LHCN-M2 (cell line): ENCODE results near the gene ODF2. TPM values are rescaled to one million over a fixed set of nuclear protein-coding genes. Genes with fewer than 3 reads are reported as not detected.
"Not testable (repeated sequence)": the region's sequence is repeated elsewhere in the genome, so short reads cannot be mapped to it uniquely, and the experiment has no call there.

Source experiments
- DNase-seq: peaks from one replicate; pipeline ENCODE4 v3.0.0-alpha.2; 2012; ENCODE audit warnings: low read depth
- total RNA-seq: library from RNA; depleted of rRNA; stranded (reverse); fragments of >200 nt; gene quantifications from 2 replicates; pipeline ENCODE4 v1.2.3, GENCODE V29; 2014

ODF2 gene
- total RNA-seq, 1 experiment from 2014 or later = 55.2 TPM

DNA sequence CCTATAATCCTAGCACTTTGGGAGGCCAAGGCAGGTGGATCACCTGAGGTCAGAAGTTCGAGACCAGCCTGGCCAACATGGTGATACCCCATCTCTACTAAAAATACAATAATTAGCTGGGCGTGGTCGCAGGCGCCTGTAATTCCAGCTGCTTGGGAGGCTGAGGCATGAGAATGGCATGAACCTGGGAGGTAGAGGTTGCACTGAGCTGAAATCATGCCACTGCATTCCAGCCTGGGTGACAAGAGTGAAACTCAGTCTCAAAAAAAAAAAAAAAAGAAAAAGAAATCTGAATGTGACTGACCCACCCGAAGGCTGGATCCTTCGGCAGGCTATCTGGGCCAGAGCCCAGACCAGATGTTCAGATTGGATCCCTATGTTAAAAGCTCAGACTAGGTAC, 32.5 kb upstream of the ODF2 start:
- not testable (repeated sequence) for DNase-seq

DNA sequence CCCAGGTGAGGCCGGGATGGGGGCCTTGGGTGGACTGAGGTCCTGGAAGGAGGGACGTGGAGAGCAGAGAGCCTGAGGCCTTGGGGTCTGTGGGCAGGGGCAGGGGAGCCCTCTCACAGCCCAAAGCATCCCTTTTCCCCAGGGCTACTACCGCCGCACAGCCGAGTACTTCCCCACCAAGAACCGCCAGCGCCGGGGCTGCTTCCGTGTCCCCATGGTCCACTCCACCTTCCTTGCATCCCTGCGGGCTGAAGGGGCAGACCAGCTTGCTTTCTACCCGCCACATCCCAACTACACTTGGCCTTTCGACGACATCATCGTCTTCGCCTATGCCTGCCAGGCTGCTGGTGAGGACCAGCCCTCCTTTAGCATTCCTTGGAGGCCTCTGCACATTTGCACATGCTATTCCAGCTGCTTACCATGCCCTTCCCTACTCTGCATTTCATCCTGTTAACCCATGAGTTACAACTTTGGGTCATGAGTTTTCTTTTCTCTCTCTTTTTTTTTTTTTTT, 31.5 kb upstream of the ODF2 start:
- no peak for DNase-seq

DNA sequence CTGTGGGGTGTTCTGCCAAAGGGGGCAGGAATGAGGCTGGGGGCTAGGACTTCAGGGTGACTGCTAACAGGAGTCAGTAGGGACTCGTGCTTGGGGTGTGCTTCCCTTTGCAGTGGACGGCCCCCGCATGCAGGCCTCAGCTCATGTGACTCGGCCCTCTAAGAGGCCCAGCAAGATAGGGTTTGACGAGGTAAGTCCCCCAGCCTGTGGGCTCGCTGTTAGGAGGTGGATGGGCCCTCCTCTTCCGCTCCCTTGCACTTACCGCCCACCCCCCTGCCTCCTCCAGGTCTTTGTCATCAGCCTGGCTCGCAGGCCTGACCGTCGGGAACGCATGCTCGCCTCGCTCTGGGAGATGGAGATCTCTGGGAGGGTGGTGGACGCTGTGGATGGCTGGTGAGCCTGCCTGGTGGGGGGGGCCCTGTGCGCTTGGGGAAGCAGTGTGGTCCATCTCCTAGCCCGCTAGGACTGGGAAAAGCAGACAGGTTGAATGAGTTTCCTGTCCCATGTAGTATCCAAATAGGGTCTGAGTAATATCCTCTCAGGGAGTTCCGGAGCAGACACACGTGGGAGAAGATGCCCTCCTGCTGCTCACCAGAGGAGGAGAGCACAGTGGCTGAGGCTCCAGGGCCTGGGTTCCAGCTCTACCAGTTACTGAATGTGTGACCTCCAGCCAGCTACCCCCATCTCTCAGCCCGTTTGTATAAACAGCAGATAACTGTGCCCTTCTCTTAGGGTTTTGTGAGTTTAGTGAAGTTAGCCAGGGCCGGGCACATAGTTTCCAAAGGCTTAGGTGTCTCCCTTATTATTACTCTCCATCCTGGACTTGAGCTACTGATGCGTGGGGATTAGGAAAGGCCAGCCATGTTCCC, 26.9 kb upstream of the ODF2 start:
- no peak for DNase-seq

DNA sequence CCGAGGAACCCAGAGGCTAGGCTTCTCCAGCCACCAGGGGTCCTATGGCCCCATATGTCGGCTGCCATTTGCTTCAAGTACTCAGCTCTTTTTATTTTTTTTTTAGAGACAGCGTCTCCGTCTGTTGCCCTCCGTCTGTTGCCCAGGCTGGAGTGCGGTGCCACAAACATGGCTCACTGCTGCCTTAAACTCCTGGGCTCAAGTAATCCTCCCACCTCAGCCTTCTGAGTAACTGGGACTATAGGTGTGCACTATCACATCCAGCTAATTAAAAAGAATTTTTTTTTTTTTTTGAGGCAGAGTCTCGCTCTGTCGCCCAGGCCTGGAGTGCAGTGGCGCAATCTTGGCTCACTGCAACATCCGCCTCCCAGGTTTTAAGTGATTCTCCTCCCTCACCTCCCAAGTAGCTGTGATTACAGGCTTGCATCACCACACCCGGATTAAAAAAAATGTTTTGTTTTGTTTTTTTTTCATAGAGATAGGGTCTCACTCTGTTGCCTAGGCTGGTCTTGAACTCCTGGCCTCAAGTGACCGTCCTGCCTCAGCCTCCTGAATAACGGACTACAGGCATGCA, 26.2 kb upstream of the ODF2 start:
- DNase-seq = no peak

DNA sequence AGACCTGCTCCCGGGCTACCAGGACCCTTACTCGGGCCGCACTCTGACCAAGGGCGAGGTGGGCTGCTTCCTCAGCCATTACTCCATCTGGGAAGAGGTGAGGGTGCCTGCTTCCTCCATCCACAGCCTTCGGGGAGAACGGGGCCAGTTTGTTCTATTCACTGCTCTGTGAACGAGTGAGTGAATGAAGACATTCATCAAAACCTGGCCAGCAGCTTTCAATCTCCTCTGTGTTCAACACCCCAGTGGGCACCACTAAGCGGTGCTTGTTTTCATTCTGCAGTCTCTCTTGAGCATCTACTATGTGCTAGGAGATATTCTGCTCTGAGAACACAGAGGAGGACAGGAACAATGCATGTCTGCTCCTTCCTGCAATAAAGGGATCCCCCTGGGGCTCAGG, 24.6 kb upstream of the ODF2 start:
- no peak for DNase-seq

DNA sequence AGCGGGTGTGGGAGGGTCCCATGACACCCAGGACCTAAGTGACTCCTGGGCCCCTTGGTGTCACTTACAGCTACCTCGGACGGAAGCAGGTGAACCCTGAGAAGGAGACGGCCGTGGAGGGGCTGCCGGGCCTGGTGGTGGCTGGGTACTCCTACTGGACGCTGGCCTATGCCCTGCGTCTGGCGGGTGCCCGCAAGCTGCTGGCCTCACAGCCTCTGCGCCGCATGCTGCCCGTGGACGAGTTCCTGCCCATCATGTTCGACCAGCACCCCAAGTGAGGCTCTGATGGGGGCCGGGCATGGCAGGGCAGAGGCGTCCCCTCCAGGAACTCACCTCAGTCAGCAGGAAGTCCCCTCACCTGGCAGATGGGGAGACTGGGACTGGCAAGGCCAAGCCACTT, 21.5 kb upstream of the ODF2 start:
- DNase-seq = no peak

DNA sequence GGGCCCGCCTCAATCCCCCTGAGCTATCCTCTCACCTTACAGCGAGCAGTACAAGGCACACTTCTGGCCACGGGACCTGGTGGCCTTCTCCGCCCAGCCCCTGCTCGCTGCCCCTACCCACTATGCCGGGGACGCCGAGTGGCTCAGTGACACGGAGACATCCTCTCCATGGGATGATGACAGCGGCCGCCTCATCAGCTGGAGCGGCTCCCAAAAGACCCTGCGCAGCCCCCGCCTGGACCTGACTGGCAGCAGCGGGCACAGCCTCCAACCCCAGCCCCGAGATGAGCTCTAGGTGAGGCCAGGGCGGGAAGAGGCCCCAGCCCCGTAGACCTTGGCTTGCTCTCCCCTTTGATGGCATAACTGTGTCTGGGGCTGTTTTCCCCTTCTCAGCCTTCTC, 20.2 kb upstream of the ODF2 start:
- DNase-seq = no peak

DNA sequence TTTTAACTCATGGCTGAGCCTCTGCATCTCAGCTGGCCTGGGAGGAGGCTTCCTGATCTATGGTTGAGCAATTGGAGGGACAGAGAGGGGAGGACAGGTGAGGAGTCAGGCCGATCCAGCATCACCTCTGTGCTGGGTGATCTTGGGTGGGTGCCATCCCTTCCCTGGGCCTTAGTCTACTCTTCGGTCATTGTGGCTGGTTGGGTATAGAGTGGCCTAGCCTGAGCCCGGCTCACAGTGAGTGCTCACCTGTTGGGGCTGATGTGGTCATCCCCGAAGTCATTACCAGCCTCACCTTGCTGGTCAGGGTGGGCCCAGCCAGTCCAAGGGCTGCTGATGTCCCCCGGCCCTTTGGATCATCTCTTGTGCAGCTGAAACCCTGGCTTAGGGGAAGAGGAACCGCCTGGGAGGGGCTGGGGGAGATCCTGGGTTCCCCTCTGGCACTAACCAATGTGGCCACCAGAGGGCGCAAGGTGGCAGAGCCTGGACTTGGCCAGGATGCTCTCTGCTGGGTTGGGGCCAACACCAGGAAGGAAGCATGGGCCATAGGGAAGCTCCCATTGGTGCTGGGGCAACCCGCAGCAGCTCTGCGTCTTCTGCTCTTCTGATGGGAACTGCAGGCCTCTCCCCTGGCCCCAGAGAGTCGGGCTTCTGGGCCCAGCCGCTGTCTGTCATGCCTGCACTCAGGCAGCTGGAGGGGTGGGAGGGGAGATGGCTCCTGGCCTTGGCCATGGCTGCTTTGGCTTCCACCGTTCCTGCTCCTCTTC, 17.3 kb upstream of the ODF2 start:
- DNase-seq = peak; percentile 63

DNA sequence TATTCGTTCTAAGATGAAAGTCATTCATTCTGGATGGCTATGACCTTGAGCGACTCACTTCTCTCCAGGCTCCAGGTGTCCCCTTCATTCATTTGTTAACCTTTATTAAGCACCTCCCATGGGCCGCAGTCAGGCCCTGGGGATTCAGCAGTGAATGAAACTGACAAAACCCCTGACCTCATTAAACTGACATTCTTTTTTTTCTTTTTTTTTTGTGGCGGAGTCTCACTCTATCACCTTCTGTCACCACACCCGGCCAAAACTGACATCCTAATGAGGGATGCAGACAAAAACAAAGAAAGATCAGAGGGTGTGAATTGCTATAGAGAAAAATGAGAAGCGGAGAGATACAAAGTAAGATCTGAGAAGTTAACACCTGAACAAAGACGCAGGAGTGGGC, 16.5 kb upstream of the ODF2 start:
- DNase-seq = no peak

DNA sequence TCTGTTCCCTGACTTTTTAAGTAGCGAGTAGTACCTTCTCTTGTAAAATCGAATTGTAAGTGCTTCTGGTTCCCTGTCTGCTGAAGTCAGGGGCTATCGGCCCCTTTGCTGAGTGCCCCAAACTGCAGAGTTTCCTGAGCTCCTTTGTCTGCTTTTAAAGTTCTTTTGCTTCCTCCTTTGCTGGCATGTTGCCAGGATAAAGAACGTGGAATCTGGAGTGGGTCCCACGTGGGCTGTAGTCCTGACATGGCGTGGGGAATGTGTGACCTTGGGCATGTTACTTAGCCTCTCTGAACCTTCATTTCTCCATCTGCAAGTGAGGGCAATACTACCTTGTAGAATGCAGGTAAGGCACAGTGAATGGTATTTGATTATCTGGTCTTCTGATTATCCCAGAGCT, 13.7 kb upstream of the ODF2 start:
- no peak for DNase-seq

DNA sequence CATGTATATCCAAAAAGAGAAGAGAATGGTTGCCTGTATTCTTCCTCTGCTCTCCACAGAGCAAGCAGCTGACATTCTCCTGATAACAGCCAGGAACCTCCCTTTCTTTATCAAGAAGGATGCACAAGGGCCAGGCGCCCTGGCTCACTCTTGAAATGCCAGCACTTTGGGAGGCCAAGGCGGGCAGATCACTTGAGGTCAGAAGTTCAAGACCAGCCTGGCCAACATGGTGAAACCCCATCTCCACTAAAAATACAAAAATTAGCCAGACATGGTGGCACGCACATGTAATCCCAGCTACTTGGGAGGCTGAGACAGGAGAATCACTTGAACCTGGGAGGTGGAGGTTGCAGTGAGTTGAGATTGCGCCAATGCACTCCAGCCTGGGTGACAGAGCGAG, 9.3 kb upstream of the ODF2 start:
- DNase-seq = not testable (repeated sequence)

DNA sequence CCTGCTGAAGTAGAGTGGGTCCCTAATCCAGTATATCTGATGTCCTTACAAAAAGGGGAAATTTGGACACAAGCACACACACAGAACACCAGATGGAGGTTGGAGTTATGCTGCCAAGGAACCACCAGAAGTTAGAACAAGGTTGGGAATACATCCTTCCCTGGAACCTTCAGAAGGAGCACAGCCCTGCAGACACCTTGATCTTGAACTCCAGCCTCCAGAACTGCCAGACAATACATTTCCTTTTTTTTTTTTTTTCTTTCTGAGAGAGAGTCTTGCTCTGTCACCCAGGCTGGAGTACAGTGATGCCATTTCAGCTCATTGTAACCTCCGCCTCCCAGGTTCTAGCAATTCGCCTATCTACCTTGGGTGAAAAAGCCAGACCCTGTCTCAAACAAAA, 7.1 kb upstream of the ODF2 start:
- DNase-seq = no peak

DNA sequence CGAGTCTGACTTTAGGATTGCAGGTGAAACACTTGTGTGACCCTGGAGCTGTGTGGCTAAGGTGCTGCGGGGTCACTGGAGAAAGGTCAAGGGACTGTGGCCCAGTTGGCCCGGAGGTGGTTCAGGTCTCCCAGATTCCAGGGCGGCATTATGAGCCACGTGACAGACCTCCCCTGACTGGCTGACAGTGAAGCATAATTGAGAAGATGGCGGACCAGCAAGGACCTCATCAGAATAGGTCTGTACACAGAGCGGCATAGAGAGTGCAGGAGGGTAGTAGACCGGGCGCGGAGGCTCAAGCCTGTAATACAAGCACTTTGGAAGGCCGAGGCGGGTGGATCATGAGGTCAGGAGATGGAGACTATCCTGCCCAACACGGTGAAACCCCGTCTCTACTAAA, 815 bp upstream of the ODF2 start:
- no peak for DNase-seq

DNA sequence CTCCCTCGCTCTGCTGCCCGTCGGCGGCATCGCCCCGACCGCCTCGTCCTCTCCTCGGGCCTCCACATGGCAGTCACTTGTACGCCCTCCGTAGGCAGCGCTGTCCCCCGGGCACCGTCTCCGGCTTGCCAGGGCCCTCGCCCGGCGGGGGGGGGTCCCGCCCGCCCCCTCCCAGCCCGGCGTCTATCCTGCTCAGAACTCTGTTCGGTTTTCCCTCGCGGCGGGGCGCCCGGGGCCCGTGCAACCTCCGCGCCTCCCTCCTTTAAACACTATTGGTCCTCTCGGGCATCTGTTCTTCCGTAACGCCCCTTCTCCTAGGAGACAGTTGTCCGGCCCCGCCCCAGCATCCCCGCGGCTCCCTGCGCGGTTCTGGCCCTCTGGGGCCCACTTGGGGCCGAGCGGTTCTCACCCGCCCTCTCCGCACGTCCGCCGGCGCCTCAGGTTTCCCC, 831 bp downstream of the ODF2 start:
- DNase-seq = peak; percentile 70

DNA sequence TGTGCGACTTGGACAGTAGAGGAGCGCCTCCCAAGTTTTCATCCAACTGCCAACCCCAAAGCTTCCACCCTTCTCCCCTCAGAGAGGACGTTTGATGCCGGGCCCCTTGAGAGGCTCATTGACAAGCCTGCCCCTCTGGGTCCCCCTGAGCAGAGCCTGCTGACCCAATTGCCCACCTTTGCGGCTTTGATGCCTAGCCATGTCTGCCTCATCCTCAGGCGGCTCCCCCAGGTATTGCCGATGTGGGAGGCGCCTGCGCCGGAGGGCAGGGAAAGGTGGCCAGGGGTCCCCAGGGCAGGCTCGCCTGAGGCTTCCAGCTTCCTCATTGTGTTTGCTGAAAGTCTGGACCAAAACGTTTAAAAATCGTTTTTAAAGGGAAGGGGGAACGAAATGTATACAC, 1.4 kb downstream of the ODF2 start:
- DNase-seq = no peak

DNA sequence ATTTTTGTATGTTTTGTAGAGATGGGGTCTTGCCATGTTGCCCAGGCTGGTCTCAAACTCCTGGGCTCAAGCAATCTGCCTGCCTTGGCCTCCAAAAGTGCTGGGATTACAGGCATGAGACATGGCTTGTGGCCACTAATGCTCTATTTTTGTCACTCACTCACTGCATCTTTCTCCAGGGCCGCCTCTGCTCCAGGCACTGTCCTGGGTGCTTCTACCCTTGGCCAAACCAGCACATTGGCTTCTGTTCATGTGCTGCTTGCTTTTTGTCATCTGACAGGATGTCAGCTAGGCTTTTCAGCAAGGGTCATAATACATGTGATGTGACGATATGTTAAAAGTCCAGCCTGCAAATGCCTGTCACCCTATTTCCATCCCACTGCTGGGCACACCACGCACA, 3.2 kb downstream of the ODF2 start:
- no peak for DNase-seq

DNA sequence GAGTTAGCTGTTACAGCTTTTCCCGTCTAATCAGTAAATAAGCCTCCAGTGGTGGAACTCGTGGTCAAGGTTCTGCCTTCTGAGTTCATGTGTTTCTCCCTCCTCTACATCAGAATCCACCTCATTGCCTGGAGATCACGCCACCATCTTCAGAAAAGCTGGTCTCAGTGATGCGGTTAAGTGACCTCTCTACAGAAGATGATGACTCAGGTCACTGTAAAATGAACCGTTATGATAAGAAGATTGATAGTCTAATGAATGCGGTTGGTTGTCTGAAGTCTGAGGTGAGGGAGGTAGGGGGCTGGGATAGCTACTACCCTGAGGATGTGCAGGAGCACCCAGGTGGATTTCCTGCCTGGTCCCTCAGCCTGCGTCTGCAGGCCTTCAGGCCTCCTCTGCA, 13.3 kb downstream of the ODF2 start:
- no peak for DNase-seq

DNA sequence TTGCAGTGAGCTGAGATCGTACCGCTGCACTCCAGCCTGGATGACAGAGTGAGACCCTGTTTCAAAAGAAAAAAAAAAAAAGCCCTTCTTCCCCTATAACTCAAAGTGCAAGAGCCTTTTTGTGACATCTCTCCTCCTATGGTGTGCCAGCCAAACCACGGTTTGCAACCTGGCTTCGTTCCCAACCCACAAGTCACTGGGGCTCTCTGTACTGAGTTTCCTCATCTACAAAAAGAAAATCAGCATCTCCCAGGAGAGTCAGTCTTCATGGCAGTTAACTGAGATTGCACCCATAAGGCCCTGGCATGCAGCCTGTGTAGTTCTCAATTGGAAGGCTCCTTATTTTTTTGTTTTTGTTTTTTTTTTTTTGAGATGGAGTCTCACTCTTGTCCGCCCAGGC, 14.8 kb downstream of the ODF2 start:
- DNase-seq = peak; percentile 69

DNA sequence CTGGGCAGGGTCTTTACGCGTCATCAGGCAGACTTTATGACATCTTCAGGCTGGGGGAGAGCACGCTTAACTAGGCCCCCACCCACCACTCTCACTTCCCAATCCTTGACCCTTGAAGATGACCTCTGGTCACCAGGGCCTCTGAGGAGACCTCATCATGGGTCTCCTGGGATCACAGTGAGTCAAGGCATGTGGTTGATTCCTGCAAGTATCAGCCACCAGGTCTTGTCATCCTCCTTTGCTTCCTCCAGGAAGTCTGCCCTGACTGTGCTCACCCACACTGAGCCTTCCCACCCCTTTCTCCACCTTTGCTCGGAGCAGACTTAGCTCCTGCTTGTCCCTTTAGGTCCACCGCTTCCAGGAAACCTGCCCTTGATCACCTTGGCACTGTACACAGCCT, 17.3 kb downstream of the ODF2 start:
- peak; percentile 34 for DNase-seq

DNA sequence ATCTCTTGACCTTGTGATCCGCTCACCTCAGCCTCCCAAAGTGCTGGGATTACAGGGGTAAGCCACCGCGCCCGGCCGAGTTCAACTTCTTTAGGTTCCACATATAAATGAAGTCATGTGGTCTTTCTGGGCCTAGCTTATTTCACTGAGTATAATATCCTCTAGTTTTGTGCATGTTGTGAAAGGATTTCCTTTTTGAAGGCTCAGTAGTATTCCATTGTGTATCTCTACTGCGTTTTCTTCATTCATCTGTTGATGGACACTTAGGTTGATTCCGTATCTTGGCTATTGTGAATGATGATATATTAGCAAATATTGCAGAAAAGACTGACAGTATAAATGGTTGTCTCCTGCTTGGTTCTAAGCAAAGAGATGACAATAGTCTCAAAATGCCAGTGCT, 20.1 kb downstream of the ODF2 start:
- DNase-seq = no peak

DNA sequence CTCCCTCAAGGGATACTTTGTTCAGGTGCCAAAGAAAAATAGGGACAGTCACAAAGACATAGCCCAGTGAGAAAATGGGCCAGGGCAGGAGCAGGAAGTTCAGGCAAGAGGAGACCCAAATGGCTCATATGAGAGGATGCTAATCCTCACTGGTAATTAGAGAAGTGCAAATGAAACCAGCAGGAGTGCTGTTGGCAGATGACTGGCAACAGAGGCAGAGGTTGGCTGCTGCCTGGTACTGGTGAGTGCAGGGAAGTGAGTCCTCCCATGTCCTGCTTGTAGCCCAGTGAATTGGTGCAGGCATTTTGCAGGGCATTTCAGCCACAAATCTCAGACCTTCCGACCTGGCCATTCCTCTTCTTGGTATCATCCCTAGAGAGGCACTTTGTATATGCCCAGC, 23.5 kb downstream of the ODF2 start:
- no peak for DNase-seq

DNA sequence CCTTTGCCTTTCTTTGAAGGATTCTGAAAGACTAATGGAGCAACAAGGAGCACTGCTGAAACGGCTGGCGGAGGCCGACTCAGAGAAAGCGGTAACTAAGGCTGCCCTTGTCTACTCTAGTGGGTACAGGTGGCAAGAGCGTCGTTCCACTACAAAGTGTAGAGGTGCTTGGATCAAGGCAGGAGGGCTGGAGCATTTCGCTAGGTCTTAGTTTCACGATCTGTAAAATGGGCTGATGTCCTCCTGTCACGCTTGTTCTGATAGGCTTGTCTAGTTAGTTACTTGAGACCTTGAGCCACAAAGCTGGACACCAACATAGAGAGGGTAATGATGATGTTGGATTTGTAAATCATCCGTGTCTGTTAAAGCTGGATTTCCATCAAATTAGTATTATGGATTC, 25.8 kb downstream of the ODF2 start:
- no peak for DNase-seq
